Measurements from ENCODE around the gene CHKA. TPM values are rescaled to one million over a fixed set of nuclear protein-coding genes. Genes with fewer than 3 reads are reported as not detected.

CHKA gene
- total and polyA plus RNA-seq, 9 of the 15 experiments (the other 6 are each of a cell fraction or from before 2014, with no cell fraction given) = 3.6 to 37.0 (median 30.2) TPM

- TF ChIP-seq NR2C1 (IDR thresholded peaks at IDR 0.05) (no peak), NR2C1 (tag; IDR thresholded peaks at IDR 0.05) (no peak), HMGN3 (IDR thresholded peaks at IDR 0.05; ENCODE audit: borderline replicate concordance, extremely low read depth, insufficient read length, low read depth, low read length) (no peak), ZNF146 (CRISPR knock-in tag; IDR thresholded peaks at IDR 0.05; ENCODE audit: unreplicated experiment) (no peak), ETV5 (CRISPR knock-in tag; IDR thresholded peaks at IDR 0.05; ENCODE audit: low read depth) (no peak), PPARD (CRISPR knock-in tag; IDR thresholded peaks at IDR 0.05) (no peak), ZBTB11 (CRISPR knock-in tag; IDR thresholded peaks at IDR 0.05) (no peak)
- TF ChIP-seq, protein P1, sequence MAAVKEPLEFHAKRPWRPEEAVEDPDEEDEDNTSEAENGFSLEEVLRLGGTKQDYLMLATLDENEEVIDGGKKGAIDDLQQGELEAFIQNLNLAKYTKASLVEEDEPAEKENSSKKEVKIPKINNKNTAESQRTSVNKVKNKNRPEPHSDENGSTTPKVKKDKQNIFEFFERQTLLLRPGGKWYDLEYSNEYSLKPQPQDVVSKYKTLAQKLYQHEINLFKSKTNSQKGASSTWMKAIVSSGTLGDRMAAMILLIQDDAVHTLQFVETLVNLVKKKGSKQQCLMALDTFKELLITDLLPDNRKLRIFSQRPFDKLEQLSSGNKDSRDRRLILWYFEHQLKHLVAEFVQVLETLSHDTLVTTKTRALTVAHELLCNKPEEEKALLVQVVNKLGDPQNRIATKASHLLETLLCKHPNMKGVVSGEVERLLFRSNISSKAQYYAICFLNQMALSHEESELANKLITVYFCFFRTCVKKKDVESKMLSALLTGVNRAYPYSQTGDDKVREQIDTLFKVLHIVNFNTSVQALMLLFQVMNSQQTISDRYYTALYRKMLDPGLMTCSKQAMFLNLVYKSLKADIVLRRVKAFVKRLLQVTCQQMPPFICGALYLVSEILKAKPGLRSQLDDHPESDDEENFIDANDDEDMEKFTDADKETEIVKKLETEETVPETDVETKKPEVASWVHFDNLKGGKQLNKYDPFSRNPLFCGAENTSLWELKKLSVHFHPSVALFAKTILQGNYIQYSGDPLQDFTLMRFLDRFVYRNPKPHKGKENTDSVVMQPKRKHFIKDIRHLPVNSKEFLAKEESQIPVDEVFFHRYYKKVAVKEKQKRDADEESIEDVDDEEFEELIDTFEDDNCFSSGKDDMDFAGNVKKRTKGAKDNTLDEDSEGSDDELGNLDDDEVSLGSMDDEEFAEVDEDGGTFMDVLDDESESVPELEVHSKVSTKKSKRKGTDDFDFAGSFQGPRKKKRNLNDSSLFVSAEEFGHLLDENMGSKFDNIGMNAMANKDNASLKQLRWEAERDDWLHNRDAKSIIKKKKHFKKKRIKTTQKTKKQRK (IDR thresholded peaks at IDR 0.05; ENCODE audit: borderline replicate concordance, low read depth, low read length) = no peak
These were observed 56.3 kb downstream of the CHKA start (continued) for GRCh38 chr11:68064926-68065325.
